Middle frontal gyrus (tissue), 1 donor: Measurements from ENCODE around the gene PCDHB2.
"Not testable (repeated sequence)": the region's sequence is repeated elsewhere in the genome, so short reads cannot be mapped to it uniquely, and the experiment has no call there.

Source experiments
- DNase-seq: peaks from one replicate; pipeline ENCODE4 v3.0.0-alpha.2; 2015; ENCODE audit warnings: low spot score; ENCODE audit errors: extremely low spot score

PCDHB2 gene

DNA sequence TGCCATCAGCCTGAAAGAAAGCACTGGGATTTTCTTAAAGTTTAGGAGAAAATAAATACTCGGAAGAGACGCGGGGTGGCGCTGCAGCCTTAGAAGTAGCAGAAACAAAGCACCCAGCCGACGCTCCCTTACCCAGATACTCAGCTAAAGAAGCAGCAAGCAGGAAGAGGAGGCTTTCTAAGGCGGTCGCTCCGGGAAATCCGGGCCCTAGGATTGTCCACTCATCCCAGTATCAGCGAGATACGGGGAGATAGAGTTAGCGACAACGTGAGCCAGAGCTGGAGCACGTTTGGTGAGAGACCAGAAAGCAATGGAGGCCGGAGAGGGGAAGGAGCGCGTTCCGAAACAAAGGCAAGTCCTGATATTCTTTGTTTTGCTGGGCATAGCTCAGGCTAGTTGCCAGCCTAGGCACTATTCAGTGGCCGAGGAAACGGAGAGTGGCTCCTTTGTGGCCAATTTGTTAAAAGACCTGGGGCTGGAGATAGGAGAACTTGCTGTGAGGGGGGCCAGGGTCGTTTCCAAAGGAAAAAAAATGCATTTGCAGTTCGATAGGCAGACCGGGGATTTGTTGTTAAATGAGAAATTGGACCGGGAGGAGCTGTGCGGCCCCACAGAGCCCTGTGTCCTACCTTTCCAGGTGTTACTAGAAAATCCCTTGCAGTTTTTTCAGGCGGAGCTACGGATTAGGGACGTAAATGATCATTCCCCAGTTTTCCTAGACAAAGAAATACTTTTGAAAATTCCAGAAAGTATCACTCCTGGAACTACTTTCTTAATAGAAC lies at the start of gene PCDHB2:
PCDHB2 (plus strand) TSS at position 135 of the 782 bp plus-strand sequence; CDS start at position 311, 176 bp downstream.
- no peak for DNase-seq

DNA sequence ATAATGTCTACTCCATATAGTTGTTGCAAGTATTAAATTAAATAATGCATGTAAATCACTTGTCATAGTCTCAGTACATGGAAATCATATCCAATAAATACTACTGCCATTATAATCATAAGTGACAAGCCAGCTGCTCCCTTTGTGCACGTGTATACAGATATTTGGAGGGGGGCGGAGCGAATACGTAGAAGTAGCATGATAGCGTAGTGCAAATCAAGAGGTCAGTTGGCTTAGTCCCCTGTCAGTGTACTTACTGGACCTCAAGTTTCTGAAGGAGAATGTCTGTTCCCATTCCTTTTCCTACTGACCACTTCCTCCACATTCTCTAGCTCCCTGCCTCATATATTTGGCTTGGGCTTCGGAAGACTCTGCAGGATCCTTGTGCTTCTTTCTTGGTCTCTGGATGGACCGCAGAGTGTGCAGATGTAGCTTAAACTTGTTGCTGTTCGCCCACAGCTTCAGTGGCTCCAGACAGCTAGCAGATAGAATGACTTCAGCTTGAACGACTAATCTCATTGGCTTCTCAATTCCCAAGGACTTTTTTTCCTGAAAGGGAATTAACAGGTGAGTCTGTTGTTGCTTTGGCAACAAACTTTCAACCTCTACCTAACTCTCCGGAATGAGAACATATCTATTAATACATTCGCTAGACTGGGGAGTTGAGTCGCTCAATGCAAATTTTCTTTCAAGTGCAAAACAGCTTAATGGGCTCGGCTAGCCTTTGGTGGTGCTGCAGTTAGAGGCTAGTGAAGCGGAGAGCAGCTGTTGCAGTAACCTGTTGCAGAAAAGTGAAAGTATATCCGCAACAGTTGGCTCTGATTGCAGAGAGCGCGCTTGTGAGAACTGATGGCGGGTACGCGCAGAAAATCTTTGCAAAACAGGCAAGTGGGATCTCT lies 43.5 kb upstream of the PCDHB2 start, which contains the start of gene PCDHB1:
PCDHB1 (plus strand) TSS at position 753 of the 899 bp plus-strand sequence; CDS start at position 850, 97 bp downstream.
- no peak for DNase-seq

- no peak for DNase-seq
These were observed 42.9 kb upstream of the PCDHB2 start for GRCh38 chr5:141051521-141051866.

- DNase-seq = no peak
These were observed 16.6 kb upstream of the PCDHB2 start for GRCh38 chr5:141077826-141078225.

GRCh38 chr5:141082228-141082627 lies 12.2 kb upstream of the PCDHB2 start:
- DNase-seq = no peak

DNA sequence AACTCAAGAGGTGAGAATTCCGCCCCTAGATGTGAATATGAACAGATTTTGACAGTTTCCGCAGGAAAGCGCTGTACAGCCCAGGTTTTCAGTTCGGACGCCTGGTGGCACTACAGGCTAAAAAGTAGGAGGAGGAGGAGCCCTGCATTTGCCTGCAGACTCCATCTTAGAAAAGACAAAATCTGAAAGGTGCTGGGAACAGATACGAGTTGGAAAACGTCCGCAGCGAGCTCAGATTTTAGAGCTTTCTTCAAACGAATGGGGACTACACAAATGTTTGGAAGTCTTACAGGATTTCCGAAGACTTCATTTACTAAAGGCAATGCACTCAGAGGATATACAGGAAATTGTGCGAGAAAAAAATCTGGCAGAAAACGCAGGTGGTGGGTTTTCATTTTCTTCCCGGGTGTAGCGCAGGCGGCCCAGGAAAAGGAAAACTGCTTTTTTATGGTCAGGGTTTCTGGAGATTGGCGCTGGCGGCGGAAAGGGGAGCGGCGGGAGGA lies 9.9 kb upstream of the PCDHB2 start:
- peak; percentile 8 for DNase-seq

DNA sequence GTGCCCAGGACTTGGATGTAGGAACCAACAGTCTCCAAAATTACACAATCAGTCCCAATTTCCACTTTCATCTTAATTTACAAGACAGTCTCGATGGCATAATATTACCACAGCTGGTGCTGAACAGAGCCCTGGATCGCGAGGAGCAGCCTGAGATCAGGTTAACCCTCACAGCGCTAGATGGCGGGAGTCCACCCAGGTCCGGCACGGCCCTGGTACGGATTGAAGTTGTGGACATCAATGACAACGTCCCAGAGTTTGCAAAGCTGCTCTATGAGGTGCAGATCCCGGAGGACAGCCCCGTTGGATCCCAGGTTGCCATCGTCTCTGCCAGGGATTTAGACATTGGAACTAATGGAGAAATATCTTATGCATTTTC lies 837 bp downstream of the PCDHB2 start:
- DNase-seq = no peak

DNA sequence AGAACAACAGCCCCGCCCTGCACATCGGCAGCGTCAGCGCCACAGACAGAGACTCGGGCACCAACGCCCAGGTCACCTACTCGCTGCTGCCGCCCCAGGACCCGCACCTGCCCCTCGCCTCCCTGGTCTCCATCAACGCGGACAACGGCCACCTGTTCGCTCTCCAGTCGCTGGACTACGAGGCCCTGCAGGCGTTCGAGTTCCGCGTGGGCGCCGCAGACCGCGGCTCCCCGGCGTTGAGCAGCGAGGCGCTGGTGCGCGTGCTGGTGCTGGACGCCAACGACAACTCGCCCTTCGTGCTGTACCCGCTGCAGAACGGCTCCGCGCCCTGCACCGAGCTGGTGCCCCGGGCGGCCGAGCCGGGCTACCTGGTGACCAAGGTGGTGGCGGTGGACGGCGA lies 1.8 kb downstream of the PCDHB2 start:
- DNase-seq = not testable (repeated sequence)

DNA sequence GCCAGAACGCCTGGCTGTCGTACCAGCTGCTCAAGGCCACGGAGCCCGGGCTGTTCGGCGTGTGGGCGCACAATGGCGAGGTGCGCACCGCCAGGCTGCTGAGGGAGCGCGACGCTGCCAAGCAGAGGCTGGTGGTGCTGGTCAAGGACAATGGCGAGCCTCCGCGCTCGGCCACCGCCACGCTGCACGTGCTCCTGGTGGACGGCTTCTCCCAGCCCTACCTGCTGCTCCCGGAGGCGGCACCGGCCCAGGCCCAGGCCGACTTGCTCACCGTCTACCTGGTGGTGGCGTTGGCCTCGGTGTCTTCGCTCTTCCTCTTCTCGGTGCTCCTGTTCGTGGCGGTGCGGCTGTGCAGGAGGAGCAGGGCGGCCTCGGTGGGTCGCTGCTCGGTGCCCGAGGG lies 2.2 kb downstream of the PCDHB2 start:
- DNase-seq = not testable (repeated sequence)

- no peak for DNase-seq
These were observed 5.9 kb downstream of the PCDHB2 start, which contains the start of gene PCDHB3 for GRCh38 chr5:141100243-141100805. TSS of gene PCDHB3 (plus strand) at chr5:141100473. CDS start at chr5:141100650, 177 bp downstream.

GRCh38 chr5:141101059-141101458 lies 6.6 kb downstream of the PCDHB2 start:
- DNase-seq = no peak

DNA sequence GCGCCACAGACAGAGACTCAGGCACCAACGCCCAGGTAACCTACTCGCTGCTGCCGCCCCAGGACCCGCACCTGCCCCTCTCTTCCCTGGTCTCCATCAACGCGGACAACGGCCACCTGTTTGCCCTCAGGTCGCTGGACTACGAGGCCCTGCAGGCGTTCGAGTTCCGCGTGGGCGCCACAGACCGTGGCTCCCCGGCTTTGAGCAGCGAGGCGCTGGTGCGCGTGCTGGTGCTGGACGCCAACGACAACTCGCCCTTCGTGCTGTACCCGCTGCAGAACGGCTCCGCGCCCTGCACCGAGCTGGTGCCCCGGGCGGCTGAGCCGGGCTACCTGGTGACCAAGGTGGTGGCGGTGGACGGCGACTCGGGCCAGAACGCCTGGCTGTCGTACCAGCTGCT lies 7.7 kb downstream of the PCDHB2 start:
- DNase-seq = not testable (repeated sequence)

DNA sequence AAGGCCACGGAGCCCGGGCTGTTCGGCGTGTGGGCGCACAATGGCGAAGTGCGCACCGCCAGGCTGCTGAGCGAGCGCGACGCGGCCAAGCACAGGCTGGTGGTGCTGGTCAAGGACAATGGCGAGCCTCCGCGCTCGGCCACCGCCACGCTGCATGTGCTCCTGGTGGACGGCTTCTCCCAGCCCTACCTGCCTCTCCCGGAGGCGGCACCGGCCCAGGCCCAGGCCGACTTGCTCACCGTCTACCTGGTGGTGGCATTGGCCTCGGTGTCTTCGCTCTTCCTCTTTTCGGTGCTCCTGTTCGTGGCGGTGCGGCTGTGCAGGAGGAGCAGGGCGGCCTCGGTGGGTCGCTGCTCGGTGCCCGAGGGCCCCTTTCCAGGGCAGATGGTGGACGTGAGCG lies 8.1 kb downstream of the PCDHB2 start:
- DNase-seq = not testable (repeated sequence)

GRCh38 chr5:141105350-141105749 lies 10.9 kb downstream of the PCDHB2 start:
- no peak for DNase-seq

DNA sequence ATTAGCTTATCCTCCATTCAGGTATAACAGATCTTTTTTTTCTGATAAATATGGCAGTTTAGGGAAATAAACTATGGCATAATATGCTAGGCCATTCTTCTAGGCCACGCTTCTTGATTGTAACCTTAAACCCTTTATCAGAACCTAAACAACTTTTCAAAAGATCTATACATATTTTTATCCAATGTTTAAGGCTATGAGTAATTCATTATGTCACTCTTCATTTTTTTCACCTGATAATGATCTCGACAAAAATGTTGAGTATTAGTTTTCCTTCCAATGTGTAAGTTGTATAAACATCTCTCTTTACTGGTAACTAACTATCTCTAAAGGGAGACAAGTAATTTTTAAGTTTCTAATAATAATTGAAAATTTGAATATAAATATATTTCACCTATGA lies 24.8 kb downstream of the PCDHB2 start:
- no peak for DNase-seq

DNA sequence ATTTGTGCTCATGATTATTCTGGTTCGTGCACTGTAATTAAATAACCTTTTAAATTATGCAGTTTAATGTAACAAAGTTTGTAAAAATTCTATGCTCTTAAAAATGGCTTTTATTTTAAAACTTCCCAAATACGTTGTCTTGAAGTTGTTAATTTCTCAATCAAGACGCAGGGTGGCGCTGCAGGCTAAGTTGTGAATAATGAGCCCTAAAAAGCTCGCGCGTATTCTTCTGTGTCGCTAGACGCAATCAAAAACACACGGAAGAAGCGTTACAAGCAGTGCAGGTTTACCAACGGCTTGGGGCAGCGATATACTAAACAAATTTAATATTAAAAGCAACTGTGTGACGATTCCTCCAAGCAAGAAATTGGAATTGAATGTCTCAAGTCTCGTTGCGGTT lies 27.1 kb downstream of the PCDHB2 start, which contains the start of gene PCDHB4:
PCDHB4 (plus strand) TSS at position 256 of the 400 bp plus-strand sequence. CDS start 181 bp downstream, outside the sequence.
- DNase-seq = no peak

DNA sequence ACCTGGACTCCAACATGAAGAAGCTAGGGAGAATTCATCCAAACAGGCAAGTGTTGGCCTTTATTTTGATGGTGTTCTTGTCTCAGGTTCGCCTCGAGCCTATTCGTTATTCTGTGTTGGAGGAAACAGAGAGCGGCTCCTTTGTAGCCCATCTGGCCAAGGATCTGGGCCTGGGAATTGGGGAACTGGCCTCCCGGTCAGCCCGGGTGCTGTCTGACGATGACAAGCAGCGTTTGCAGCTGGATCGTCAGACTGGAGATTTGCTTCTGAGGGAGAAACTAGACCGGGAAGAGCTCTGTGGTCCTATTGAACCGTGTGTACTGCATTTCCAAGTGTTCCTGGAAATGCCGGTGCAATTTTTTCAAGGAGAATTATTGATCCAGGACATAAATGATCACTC lies 27.6 kb downstream of the PCDHB2 start:
- no peak for DNase-seq

GRCh38 chr5:141123396-141124135 lies 29.2 kb downstream of the PCDHB2 start:
- DNase-seq = not testable (repeated sequence)

DNA sequence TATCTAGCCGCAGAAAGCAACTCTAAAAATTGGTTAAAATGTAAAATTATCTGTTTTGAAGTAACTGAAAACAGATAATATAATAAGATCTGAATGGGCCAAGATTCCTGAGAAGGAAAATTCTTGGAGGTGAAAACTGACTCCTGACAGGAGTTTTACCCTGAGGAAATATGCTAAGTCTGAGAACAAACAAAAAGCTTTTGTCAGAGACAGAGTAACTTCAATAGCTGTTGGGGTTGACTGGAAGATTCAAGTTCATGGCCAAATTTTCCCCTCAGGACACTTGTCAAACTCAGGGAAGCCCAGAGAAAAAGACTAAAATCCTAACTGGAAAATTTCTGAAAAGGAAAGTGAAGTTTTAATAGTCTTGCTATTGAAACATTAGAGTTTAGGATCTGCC lies 32.9 kb downstream of the PCDHB2 start:
- no peak for DNase-seq

DNA sequence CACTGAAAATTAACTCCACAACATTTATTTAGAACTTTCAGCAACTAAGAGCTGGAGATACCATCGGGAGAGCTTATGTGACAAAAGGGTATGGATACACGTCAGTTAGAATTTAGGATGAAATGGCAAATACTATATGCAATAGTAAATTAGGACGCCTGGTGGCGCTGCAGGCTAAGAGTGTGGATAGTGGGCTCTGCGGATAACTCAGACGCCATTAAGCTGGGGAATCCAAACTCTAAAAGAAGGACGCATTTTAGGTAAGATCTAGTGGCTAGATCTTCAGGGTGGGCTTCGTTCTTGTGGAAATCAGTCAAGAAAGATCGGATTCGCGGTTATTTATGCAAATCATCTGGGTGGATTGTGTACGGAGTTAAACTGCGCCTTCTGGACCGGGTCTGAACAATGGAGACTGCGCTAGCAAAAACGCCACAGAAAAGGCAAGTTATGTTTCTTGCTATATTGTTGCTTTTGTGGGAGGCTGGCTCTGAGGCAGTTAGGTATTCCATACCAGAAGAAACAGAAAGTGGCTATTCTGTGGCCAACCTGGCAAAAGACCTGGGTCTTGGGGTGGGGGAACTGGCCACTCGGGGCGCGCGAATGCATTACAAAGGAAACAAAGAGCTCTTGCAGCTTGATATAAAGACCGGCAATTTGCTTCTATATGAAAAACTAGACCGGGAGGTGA lies 40.8 kb downstream of the PCDHB2 start, which contains the start of gene PCDHB5:
PCDHB5 (plus strand) TSS at position 177 of the 688 bp plus-strand sequence; CDS start at position 406, 229 bp downstream.
- no peak for DNase-seq
